HG03521 (cell line): ENCODE measurements around the gene TST.

Source experiments
- ATAC-seq: cut with Tn5 transposase; IDR thresholded peaks from one replicate; pipeline ENCODE4 v1.9.1; 2021; ENCODE audit warnings: mild to moderate bottlenecking, moderate library complexity; ENCODE audit not compliant: unreplicated experiment

Gene TST

DNA sequence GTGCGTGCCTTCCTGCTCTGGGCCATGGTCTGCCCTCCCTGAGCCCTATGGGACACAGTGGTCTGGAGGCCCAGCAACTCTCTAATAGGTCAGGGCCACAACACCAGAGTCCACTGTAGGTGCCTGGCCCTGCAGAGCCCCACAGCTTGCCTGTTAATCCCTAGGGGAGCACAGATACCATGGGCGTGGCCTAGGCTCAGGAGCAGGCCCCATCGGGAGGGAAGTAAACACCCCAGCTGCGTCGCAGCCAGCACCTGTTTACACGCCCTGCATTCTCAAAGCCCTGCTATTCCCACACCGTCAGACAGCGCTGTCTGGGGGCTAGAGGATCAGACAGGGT lies 34.8 kb upstream of the TST start:
- ATAC-seq, result no peak

- no peak for ATAC-seq
Observed at GRCh38 chr22:37053310-37054055, 34.2 kb upstream of the TST start.

GRCh38 chr22:37052386-37053309 lies 33.4 kb upstream of the TST start:
- ATAC-seq, result no peak

- ATAC-seq, result peak; percentile 82
Observed at GRCh38 chr22:37051391-37052385, 32.4 kb upstream of the TST start, which contains the start of gene KCTD17. KCTD17 (plus strand) TSS chr22:37051742; CDS start chr22:37051761, 19 bp downstream.

DNA sequence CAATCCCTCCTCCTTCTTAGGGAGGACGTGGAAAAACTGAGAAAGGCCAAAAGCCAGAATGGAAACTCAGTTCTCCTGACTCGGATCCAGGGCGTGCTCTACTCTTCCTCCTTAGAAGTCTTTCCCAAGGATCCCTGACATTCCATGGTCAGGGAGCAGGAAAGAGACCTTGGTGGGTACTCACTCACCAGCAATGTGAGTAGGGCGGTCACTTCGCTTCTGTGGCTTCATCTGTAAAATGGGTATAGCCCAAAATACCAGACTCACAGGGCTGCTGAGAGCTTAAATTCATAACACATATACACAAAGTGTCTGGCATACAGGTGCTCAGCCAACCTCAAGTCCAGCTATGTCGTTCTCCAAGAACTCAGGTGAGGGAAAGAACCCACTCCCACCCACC lies 31.7 kb upstream of the TST start:
- no peak for ATAC-seq

DNA sequence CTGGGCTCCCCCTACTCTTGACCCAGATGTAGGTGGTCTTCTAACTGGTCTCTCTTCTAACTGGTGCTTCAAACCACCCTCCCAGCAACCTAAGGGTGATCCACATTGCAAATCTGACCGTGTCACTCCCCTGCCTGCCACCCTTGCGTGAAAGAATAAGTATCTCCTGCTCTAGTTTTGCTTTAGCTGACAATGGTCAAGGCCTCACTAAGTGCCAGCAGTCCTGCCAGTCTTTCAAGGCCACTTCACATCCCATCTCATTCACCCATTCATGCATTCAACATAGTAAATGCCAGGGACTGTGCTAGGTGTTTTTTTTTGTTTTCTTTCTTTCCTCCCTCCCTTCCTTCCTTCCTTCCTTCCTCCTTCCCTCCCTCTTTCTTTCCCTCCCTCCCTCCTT lies 30.0 kb upstream of the TST start:
- ATAC-seq, result no peak

GRCh38 chr22:37048133-37048532 lies 28.9 kb upstream of the TST start:
- ATAC-seq, result no peak

DNA sequence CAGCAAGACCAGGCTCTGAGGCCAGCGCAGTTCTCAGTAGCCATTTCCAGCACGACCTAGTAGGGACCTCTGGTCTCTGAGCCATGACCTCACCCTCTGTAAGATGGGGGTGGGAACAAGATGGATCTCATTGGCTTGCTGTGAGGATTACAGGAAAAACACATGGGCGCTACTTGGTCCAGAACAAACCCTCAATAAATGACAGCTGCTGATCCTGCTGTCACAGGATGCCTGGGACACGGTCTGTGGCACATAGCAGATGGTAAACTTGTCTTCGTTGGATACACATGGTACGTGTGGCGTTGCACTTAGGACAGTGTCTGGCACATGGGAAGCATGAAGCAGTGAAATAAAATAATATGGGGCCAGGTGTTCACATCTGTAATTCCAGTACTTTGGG lies 27.8 kb upstream of the TST start:
- no peak for ATAC-seq

GRCh38 chr22:37046589-37046988 lies 27.3 kb upstream of the TST start:
- no peak for ATAC-seq

DNA sequence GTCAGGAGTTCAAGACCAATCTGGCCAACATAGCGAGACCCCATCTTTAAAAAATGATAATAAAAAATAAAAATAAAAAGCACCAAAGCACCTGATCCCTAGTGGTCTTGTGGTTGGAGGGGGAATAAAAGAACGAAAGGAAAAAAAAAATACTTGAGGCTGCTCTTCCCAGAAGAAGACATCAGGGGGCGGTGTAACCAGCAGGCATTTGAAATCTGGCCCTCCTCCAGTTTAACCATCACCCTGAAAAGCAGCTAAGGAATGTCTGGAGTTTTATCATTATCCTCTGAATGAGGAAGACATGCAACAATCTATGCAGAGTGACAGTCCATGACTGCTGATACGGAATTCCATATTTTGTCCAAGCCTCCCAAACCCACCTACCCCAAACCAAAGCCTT lies 26.7 kb upstream of the TST start:
- no peak for ATAC-seq

DNA sequence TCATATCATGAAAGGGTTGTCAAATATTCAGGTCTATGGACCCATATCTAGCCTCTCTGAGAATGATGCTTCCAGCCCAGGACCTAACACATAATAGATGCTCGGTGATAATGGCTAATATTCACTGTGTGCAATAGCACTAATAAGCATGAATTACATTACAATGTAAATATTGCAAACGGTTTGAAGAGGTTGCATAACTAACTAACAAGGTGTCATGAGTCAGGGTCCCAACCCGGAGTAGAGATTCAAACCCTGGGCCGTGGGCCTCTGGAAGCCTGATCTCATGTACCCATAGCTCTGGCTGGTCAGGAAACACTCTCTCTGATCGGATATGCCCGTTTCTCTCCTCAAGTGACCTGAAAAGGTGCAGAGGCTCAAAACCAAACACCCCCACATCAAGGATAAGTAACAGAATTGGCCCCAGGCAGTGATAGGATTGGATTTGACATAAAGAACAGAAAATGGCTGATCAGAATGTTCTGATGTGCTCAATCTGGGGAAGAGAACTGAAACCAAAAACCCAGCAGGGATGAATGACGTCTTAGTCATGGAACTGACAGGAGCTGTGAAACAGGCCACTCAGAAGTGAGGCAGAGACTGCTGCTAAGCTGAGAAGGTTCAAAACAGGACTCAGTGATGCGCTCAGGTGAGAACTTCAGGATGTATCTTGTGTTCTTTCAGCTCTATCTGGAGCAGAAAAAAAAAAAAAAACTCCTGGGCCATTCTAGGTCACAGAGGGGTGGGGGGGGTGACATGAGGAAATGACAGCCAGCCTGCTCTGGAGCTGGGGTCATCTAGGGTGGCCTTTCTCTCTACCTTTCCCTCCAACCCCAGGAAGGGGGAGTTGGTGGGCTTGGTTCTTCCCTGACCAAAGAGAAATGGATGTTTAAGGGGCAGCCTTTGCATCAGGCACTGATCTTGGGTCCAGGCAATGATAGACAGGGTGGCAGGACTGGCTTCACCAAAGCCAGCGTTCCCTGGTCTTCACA lies 25.7 kb upstream of the TST start:
- no peak for ATAC-seq

DNA sequence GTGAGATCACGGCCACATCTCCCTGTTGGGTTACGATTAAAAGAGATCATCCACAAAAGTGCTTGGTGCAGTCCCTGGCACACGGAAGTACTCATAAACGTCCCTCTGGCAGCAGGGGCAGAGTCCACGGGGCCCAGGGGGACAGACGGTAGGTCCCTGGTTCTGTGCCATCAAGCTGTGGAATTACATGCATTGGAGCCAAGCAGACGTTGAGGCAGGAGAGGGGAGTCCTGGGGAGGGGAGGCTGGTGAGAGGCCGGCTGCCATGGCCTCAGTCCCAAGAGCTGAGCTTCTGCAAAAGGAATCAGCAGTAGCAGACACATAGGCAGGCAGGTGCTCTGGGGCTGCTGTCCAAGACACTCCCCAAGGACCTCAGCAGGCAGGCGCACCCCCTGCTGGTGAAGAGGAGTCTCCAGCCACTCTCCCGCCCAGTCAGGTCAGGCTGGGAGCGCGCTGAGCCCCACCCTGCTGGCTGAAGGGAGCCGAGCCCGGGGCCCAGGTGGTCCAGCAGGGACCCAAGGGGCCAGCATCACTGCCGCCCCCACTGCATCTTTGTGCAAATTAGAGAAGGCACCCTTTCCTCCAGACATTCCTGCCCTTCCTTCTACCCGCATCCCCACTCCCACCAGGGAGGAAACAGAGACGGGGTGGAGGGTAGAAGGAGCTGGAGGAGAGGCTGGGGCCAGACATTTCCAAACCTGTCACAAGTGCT lies 24.7 kb upstream of the TST start:
- ATAC-seq, result no peak

DNA sequence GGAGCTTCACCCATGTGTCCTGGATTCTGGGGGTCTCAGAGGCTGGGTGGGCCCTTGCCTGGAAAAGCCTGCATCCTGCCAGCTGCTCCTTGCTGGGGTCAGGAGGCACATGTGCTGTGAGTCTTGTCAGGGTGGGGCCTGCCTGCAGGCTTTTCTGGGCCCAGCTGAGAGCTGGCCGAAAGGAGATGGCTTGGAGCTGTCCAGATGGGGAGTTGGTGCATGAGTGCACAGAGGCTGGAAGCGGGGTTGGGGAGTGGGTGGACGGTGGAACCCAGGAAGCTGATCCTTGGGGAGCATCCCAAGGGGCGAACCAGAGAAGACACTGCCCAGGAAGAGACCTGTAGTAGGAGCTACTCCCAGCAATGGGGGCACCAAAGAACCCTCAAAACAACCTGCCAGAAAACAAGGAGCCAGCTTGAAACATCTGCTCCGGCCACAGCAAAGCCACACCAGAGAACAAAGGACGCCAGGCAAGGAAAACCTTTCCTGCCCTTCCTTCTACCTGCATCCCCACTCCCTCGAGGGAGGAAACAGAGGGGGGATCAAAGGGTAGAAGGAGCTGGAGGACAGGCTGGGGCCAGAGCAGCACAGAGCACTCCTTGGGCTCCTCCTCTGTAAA lies 24.1 kb upstream of the TST start:
- ATAC-seq, result no peak

DNA sequence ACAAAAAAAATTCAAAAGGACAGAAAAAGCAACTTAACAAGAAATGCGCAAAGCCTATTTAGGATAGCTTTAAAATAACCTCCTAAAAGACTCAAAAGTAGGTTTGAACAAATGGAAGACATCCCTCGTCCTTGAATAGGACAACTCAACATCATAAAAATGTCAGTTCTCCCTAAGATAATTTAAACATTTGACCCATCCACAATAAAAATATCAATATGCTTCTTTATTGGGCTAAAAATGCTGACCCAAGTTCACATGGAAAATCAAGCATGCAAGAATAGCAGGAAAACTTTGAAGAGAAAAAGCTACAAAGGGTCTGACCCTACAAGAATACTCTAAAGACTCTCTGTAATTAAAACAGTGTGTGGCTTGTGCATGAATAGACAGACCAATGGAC lies 20.2 kb upstream of the TST start:
- no peak for ATAC-seq

DNA sequence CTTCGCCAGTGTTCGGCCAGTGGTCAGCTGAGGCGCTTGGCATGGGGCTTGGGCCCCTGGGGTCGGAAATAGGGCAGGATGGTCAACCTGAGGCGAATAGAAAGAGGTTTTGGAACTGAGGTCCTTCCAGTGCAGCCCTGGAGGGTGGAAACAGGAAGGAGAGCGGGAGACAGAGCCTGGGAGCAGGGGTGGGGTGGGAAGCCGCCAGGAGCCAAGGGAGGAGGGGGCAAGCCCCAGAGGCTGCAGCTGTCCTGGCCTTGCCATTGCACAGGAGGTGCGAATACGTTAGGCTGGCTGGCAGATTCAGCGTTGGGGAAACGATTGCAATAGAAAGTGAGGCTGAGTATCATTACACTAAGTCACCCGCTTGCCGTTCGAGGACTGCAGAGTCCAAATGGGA lies 18.4 kb upstream of the TST start:
- no peak for ATAC-seq

GRCh38 chr22:37036655-37037377 lies 17.6 kb upstream of the TST start:
- no peak for ATAC-seq

- no peak for ATAC-seq
Observed at GRCh38 chr22:37033605-37034430, 14.6 kb upstream of the TST start.
